ENCODE measurements around the gene THADA. TPM values are rescaled to one million over a fixed set of nuclear protein-coding genes. Genes with fewer than 3 reads are reported as not detected.
A peak's percentile ranks its signal among the peaks of the same experiment; 100 is the strongest.

The THADA gene
- total RNA-seq, 4 donors from 2014 or later = 32.5 to 41.6 (median 39.0) TPM

DNA sequence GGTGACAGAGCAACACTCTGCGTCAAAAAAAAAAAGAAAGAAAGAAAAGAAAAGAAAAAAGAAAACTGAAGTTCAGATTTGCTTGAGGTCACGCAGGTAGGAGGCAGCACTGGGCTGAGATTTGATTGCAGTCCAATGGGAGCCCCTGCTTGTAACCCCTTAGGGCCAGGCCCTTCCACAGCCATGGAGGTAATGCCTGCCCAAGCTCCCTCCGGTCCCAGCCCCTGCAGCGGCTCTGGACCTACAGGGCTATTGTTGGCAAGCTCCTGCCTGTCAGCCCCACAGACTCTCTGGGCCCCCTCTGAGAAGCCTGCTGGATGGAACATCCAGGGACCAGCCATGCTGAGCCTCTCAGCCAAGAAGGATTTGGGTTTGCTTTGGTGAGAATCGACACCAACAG lies 381.6 kb downstream of the THADA start:
- TF ChIP-seq, protein P1, sequence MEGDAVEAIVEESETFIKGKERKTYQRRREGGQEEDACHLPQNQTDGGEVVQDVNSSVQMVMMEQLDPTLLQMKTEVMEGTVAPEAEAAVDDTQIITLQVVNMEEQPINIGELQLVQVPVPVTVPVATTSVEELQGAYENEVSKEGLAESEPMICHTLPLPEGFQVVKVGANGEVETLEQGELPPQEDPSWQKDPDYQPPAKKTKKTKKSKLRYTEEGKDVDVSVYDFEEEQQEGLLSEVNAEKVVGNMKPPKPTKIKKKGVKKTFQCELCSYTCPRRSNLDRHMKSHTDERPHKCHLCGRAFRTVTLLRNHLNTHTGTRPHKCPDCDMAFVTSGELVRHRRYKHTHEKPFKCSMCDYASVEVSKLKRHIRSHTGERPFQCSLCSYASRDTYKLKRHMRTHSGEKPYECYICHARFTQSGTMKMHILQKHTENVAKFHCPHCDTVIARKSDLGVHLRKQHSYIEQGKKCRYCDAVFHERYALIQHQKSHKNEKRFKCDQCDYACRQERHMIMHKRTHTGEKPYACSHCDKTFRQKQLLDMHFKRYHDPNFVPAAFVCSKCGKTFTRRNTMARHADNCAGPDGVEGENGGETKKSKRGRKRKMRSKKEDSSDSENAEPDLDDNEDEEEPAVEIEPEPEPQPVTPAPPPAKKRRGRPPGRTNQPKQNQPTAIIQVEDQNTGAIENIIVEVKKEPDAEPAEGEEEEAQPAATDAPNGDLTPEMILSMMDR (IDR thresholded peaks at IDR 0.05) = no peak
- ATAC-seq (ENCODE audit: low FRiP score) (no peak), DNase-seq (ENCODE audit: low spot score) (no peak)

DNA sequence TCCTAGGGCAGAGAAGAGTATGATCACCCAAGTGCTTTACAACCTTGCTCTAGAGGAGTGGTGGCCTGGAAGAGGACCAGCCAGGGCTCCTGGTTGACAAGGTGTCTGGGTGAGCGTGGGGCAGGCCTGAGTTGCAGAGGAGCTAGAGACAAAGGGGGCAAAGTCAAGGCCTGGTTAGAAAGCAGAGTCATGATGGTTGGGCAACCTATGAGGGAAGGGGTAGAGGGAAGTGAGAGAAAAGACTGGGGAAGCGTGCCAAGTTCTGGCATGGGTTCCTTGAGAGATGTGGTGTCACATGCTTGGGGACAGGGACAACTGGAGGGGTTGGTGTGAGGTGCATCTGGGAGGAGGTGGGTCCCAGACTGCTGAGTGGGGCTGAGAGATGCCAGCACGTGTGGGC lies 382.9 kb downstream of the THADA start:
- ATAC-seq (ENCODE audit: low FRiP score) = no peak
- no peak for DNase-seq (ENCODE audit: low spot score)
- TF ChIP-seq, protein P1 (IDR thresholded peaks at IDR 0.05) = no peak

DNA sequence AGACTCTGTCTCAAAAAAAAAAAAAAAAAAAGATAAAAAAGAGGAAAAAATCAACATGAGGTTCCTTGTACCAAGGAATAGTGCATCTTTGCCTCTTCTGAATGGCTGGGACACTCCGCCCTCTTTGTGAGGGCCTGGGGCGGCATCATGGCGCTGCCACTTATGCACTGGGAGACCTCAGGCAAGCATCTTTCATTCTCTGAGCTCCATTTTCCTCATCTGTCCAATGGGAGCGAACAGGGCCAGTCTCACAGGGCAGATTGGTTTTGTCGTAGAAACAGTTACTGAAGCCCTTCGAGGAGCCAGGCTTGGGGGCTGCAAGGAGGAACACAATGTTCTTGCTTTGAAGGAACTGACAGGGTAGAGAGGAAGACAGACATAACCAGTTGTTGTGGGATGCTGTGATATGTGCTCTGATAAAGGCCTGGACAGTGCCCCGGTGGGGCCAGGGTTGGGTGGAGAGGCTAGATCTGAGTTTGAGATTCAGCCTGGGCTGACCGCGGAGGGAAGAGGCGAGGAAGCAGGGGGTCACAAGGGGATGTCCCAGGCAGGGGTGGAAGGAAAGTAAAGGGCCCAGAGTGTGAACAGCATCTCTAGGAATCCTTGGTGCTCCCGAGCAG lies 383.5 kb downstream of the THADA start:
- no peak for ATAC-seq (ENCODE audit: low FRiP score)

DNA sequence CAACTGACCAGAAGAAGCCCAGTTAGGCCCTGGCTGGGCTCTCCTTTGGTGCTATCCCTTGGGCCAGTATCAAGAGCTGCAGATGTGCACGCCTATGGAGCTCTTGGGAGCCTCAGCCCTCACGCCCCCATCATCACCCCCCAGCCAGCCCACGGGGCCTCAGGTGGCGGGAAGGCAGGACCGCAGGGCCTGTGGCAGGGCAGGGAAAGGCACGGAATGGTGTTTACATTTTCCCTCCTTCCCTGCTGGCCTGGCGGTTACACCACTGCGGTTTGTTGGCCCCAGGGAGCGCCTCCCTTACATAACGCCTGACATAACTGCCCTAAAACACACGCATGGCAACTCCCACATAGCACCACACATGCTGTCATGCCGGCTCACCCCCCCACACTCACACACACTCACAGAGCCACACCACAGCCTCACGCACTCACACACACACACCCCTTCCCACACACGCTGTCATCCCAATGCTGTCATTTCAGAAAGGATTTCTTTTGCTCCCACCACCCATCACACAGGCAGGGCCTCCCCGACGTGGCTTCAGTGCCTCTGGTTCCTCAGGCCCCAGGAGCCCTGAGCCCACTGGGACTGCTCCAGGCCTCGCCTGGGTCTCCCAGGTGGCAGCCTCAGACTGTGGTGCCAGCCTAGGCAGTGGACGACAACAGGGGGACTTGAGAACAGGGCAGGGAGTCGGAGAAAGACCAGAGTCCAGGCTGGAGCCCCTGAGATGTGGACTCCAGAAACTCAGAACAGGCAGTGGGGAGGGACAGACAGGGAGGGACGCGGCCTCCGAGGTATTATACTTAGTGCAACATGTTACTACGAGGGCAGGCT lies 385.2 kb downstream of the THADA start:
- ATAC-seq (ENCODE audit: low FRiP score) (peak; percentile 84), DNase-seq (ENCODE audit: low spot score) (peak; percentile 79)

More for the DNA sequence above, 383.5 kb downstream of the THADA start:
- no peak for DNase-seq (ENCODE audit: low spot score)
- TF ChIP-seq, protein P1 (IDR thresholded peaks at IDR 0.05) = no peak

DNA sequence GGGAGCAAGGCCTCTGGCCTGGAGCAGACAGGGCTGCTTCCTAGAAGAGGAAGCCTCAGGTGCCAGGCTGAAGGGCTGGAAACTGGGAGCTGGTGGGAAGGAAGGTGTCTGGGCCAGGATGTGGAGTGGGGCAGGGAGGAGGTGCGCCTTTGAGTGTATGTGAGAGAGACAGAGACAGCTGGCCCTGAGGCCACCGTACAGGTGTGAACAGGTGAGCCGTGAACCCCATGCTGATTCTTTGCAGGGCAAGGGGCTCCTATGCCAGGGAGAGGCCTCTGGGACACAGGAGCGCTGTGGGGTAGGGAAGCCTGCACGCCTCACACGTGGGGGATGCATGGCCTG lies 385.7 kb downstream of the THADA start:
- DNase-seq (ENCODE audit: low spot score) (no peak), ATAC-seq (ENCODE audit: low FRiP score) (no peak)
- TF ChIP-seq, protein P1 (IDR thresholded peaks at IDR 0.05) = no peak

More for the DNA sequence above, 385.2 kb downstream of the THADA start:
- TF ChIP-seq, protein P1 (IDR thresholded peaks at IDR 0.05) = no peak

DNA sequence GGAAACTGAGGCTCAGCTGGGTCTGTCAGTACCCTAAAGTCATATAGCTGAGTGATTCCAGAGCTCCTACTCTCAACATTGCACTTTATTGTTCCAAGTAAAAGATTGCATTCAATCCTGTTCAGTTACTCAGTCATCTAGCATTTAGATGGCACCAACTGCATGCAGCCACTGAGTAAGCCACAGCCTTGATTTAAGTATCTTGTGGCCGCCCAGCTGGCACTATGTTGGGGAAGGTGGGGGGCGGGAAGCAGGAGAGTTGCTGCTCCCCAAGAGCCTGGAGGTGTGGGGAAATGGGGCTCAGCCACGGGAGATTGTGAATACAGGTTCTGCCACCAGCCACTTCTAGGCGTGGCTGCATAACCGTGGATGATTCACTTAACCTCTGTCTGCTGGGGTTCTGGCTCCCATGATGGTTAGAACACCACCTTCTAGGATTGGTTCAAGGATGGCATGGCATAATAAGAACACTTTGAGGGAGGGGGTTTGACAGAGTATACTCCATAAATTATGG lies 386.6 kb downstream of the THADA start:
- no peak for ATAC-seq (ENCODE audit: low FRiP score)
- TF ChIP-seq, protein P1 (IDR thresholded peaks at IDR 0.05) = no peak
- DNase-seq (ENCODE audit: low spot score) = no peak

All from omental fat pad (tissue), 4 donors.